HG03108 (cell line): Measurements from ENCODE around the gene PDGFD.

Experiments
- ATAC-seq: cut with Tn5 transposase; IDR thresholded peaks from one replicate; pipeline ENCODE4 v1.9.1; 2021; ENCODE audit warnings: moderate library complexity; ENCODE audit not compliant: unreplicated experiment

The PDGFD gene

DNA sequence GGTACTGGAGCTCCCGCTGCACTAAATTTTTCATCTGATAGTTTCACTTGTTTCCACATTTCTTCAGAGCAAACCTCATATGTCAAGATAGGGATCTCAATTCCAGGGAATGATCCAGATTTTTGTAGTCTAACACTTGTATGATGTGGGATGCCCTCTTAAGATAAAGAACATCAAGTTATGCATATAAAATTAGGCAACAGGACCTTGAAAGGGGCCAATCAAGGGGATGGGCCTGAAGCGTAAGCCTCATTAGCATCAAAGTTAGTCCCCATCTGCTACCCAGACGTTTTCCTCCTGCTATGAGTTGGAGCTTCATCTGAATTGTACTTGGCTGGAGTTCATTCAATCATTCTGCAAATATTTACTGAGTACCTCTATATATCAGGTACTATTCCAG is 17.5 kb downstream of the PDGFD start:
- ATAC-seq = no peak

DNA sequence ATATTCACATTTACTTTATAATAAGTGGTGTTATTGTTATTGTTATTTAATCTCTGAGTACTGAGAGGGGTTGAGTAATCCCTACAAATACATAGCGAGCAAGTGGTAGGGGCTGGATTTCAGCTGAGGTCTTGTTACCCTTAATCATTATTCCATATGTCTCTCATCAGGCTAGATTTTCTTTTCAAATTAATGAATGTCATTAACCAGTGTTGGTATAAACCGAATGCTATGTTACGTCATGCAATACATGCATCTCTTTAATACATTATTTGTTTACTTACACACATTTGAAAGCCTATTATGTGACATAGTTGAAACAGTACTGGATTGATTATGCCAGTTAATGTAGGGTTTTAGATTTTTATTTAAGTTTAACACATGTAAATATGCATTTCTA is 18.9 kb downstream of the PDGFD start:
- no peak for ATAC-seq

DNA sequence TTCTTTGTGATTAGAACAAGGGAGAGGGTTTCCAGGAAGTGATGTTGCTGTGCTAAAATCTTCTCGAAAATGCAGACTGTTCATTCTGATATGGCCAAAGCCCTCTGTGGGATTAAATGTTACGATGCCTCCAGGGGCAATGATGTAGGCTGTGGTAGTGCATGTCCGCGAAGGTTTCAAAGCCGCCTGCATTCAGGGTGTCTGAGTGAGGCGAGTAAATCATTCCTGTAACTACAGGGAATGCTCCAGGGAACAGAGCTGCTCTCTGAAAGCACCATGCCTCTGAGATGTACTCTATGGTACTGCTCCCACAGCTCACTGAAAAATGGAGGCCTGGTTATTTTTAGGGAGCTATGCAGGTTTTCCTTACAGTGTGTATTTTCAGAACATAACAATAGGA is 21.2 kb downstream of the PDGFD start:
- no peak for ATAC-seq

- no peak for ATAC-seq
These were observed 27.1 kb downstream of the PDGFD start for GRCh38 chr11:104136861-104137260.

GRCh38 chr11:104134745-104135144 is 29.2 kb downstream of the PDGFD start:
- no peak for ATAC-seq

GRCh38 chr11:104130161-104130560 is 33.8 kb downstream of the PDGFD start:
- ATAC-seq = no peak

DNA sequence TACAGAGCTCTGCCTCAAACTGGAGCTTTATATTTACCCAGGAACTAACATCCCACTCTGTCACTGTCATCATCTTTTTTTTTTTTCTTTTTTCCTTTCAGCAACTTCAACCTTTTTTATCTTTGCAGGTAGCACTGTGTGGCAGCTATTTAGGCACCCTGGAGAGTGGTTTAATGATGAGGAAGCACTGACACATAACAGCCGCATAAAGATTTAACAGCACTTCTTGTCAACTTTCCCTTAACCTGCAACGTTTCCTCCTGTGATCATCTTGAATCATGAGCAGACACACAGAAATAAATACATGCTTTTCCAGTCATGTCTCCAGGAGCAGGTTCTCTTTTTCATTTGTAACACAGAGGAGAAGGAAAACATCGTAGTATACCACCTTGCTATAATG is 34.8 kb downstream of the PDGFD start:
- ATAC-seq = no peak

DNA sequence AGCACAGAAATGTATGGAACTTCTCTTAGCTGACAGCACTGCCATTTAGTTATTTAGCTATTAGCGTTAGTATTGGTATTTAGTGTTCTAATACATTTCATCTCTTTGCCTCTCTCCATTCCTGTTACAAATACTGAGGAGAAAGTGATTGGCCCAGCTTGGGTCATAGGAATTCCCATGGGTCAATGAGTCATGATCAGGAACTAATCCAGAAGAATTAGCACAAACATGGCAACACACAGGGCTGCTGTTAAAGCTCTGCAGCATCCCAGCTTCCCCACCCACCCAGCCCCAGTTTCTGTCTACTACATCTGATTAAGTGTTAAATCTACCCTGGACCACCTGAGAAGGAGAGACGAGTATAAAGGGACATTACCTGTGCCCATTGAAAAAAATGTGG is 36.1 kb downstream of the PDGFD start:
- ATAC-seq = no peak

DNA sequence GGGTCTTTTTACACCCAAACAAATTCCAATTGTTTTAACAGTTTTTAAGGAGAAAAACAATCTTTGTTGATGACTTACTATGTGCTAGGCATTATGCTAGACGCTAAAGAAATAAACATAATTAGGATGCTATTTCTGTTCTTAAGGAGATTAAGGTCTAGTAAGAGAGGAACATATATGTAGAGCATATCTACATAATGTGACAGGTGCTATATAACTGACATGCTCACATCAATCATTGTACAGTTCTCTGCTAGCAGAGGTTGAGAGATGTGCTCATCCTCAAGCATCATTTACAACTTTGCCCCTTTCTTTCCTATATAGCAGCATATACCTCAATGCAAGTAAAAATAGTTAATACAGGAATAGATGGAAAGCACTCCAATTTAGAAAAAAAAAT is 37.5 kb downstream of the PDGFD start:
- ATAC-seq = no peak

- no peak for ATAC-seq
These were observed 39.0 kb downstream of the PDGFD start for GRCh38 chr11:104124979-104125378.

- no peak for ATAC-seq
These were observed 41.1 kb downstream of the PDGFD start for GRCh38 chr11:104122836-104123235.

DNA sequence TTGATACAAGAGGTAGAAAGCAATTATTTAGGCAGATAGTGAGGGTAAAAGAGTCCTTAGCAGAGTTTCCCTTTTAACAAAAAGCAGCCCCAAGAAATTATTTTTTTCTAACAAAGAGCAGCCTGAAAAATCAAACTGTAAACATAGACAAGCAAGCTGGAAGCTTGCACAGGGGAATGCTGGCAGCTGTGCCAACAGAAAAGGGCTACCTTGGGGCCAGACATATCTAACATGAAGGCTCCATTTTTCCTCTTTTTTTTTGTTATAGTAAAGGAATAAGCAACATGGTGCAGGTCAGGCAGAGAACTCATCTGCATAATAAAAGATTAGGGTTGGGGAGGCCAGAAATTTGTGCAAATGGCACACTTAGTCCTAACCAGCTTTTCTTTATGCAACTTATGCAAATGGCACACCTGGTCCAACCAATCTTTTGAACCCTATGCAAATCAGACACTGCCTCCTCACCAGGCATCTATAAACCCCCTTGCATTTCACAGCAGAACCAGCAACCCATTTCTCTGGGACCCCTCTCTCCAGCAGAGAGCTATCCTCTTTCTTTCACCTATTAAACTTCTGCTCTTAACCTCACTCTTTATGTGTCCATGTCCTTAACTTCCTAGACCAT is 41.8 kb downstream of the PDGFD start:
- ATAC-seq = no peak

- no peak for ATAC-seq
These were observed 43.3 kb downstream of the PDGFD start for GRCh38 chr11:104120493-104121137.

GRCh38 chr11:104118105-104118744 is 45.7 kb downstream of the PDGFD start:
- no peak for ATAC-seq

DNA sequence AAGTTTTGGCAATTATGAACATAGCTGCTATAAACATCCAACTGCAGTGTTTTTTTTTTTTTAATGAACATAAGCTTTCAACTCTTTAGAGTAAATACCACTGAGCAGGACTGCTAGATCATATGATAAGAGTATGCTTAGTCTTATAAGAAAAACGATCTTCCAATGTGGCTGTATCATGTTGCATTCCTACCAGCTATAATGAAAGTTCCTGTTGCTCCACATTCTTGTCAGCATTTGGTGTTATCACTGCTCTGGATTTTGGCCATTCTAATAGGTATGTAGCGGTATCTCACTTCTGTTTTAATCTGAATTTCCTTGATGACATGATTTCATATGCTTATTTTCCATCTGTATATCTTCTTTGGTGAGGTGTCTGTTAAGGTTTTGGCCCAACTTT is 50.4 kb downstream of the PDGFD start:
- no peak for ATAC-seq

GRCh38 chr11:104106136-104106754 is 57.7 kb downstream of the PDGFD start:
- no peak for ATAC-seq

DNA sequence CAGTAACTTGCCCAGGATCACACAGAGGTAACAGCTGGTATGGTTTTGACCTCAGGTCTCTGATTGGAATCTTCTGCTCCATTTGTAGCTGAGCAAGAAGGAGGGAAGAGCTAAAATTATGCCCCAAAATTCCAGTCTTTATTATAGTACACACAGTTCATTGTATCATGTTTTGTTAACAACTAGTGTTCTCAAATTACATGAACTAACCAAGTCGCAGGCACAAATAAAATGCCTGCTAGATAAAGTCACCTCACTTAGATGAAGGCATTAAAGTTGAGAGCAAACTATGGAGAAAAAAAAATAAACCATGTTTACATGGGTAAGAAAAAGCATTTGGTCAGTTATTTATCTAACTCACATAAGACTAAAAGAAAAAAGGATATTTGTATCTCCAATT is 58.8 kb downstream of the PDGFD start:
- ATAC-seq = no peak

GRCh38 chr11:104104664-104105063 is 59.3 kb downstream of the PDGFD start:
- no peak for ATAC-seq

- no peak for ATAC-seq
These were observed 59.7 kb downstream of the PDGFD start for GRCh38 chr11:104104201-104104600.

- no peak for ATAC-seq
These were observed 65.4 kb downstream of the PDGFD start for GRCh38 chr11:104098555-104098954.

- no peak for ATAC-seq
These were observed 65.8 kb downstream of the PDGFD start for GRCh38 chr11:104098132-104098531.

GRCh38 chr11:104096900-104097299 is 67.0 kb downstream of the PDGFD start:
- ATAC-seq = no peak
